SIG-M5 treated with dmso at 0.1 percent for 504 hours (cell line): ENCODE data around the gene REX1BD.
"Not testable (repeated sequence)": the region's sequence is repeated elsewhere in the genome, so short reads cannot be mapped to it uniquely, and the experiment has no call there.

Experiments used
- DNase-seq: peaks from one replicate; lab custom pipeline; 2025; ENCODE audit not compliant: unreplicated experiment; lab: John Stamatoyannopoulos, UW

The REX1BD gene

DNA sequence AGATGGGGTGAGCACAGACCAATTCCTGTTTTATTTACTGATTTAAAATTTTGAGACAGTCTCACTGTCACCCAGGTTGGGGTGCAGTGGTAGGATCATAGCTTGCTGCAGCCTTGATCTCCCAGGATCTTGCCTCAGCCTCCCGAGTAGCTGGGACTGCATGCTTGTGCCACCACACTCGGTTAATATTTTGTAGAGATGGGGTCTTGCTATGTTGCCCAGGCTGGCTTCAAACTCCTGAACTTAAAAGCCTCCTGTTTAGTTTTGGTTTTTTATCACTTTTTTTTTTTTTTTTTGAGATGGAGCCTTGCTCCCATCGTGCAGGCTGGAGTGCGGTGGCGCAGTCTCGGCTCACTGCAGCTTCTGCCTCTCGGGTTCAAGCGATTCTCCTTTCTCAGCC lies 12.2 kb upstream of the REX1BD start:
- no peak for DNase-seq

DNA sequence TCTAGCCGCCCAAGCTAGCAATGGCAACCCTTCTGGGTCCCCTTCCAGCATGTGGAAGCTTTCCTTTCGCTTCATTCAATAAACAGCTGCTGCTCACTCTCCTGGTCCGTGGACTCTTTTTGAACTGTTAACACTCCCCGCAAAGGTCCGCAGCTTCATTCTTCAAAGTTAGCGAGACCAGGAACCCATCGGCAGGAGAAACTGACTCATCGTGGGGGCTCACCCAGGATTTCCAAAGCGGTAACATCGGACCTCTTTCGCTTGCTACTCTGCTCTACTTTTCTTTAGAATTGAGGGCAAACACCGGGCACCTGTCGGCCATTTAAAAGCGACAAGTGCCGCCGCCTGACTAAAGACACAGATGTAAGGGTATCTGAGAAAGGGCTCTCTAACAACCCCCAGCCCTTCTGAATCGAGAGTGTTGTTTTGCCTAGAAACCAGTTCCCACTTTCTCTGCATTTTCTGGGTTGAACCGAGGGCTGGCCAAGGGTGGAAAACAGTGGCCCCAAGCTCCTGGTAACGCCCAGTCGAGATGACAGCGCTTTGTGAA lies 11.2 kb upstream of the REX1BD start:
- DNase-seq: no peak

DNA sequence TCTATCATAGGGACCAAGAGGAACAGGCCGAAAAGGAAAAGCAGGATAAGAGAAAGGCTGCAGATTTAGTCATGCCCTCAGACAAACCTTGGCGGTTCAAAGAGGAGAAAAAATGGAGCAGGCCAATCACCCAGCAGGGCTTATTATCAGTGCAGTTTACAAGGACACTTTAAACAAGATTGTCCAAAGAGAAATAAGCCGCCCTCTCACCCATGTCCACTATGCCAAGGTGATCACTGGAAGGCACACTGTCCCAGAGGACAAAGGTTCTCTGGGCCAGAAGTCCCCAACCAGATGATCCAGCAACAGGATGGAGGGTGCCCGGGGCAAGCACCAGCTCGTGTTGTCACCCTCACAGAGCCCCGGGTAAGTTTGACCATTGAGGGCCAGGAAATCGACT lies 8.3 kb upstream of the REX1BD start:
- DNase-seq: no peak

DNA sequence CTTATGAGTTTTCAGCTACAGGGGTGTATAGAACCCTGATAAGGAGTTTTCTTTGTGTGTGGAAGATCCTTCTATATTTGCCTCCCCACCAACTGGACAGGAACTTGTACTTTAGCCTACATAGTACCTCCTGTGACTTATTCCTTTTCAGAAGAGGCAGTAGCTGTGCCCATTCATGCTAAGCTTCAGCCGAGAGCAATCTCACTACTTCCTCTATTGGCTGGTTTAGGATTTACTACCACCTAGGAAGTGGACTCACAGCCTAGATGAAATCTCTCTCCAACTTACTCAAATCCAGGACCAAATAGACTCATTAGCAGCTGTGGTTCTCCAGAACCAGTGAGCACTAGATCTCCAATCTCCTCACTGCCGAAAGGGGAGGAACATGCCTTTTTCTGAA lies 2.3 kb upstream of the REX1BD start:
- DNase-seq: peak; percentile 63

DNA sequence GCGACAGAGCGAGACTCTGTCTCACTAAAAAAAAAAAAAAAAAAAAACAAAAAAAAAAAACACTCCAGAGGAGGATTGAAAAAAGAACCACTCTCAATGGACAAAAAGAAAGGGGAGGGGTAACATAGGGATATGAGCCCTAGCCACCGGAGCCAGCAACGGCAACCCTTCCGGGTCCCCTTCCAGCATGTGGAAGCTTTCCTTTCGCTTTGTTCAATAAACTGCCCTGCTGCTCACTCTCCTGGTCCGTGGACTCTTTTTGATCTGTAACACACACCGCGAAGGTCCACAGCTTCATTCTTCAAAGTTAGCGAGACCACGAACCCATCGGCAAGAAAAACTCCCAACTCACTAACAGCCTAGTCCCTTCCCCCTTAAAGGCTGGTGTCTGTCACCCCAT lies 1.0 kb upstream of the REX1BD start:
- DNase-seq: no peak

DNA sequence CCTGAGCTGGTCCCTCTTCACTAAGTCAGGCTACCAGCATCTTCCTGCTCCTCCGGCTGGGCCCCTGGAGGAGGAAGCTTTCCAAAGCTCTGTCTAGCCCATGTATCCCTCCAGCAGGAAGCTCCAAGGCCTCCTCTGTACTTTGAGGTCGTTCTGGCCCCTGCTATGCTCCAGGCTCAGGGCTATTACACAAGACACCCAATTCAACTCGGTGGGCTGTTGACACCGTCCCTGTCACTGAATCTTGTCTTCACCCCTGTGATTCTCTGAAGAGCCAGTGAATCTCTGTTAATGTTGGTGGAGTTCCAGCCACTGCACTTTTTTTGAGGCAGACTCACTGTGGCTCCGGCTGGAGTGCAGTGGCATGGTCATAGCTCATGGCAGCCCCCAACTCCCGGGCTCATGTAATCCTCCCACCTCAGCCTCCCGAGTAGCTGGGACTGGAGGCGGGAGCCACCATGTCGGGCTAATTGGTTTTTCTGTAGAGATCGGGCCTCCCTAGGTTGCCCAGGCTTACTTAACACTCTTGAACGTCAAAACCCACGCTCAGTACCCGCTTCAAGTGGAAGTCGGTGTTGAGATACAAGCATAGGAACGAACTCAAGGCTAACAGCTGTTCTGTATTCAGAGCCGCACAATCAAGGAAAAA lies 512 bp upstream of the REX1BD start:
- peak; percentile 40 for DNase-seq

DNA sequence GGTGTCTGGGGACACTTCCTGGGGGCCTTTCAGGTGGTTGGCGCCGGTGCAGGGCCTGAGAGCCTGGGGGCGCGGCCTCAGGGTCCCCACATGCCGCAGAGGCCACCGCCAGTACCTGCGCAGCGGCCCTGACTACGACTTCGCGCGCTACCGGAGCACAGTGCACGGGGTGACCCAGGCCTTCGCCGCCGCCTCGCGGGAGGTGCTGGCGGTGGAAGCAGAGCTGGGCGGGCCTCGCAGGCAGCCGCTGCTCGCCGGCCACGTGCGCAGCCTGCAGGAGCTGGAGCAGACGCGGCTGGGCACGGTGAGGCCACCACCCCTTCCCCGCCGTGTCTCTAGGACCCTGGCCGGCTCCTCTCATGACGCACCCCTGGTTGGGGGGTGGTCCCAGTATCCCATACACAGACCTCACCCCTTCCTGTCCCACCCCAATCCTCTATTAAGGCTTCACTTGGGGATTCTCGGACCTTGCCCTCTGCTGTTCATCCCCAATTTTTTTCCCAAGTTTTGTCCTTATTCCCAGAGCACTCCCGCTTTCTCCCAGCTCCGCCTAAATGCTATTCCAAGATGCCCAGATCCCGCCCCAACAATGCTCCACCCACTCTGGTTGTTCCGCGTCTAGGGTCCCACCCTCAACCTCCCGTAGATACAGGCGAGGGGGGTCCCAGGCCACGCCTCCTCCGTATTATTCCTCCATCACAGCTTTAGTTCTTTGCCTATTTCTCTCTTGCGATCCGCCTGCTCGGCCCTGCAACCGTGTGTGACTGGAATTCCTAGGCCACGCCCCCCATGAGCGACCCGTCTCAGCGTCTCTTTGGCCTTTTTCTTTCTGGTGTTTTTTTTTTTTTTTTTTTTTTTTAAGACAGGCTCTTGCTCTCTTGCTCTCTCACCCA lies 1.0 kb downstream of the REX1BD start:
- peak; percentile 69 for DNase-seq

DNA sequence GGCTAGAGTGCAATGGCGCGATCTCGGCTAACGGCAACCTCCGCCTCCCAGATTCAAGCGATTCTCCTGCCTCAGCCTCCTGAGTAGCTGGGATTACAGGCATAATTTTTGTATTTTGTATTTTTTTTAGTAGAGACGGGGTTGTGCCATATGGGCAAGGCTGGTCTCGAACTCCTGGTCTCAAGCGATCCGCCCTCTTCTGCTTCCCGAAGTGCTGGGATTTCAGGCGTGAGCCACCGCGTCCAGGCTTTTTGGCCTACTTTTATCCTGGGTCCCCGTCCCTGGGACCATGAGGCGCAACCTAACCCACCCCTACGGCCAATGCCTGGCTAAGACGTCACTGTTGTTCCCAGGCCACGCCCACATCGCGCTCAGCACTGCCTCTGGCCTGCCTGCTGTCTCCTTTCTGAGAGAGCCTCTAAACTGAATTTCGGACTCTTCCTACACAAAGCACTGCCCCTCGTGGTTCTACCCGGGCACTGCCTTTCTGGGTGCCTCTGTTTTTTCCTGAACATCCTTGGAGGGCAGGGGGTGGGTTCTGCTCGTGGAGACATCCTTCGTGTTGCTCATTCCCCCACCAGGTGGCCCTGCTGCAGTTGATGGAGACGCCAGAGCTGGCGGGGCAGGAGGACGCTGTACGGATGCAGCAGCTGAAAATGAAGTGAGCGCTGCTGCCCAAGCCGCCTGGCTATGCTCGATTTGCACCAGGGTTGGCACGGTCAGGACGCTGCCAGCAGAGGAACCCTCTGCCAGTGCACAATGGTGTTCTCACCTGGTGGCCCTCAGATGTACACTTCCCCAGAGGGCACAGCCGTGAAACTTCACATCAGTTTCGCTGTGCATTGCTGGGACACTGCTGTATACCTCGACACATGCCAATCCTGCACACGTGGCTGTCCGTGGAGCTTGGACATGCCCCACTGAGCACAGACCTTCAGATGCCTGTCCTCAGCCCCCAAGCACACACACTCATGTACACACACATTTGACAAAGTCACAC lies 2.0 kb downstream of the REX1BD start:
- peak; percentile 74 for DNase-seq

DNA sequence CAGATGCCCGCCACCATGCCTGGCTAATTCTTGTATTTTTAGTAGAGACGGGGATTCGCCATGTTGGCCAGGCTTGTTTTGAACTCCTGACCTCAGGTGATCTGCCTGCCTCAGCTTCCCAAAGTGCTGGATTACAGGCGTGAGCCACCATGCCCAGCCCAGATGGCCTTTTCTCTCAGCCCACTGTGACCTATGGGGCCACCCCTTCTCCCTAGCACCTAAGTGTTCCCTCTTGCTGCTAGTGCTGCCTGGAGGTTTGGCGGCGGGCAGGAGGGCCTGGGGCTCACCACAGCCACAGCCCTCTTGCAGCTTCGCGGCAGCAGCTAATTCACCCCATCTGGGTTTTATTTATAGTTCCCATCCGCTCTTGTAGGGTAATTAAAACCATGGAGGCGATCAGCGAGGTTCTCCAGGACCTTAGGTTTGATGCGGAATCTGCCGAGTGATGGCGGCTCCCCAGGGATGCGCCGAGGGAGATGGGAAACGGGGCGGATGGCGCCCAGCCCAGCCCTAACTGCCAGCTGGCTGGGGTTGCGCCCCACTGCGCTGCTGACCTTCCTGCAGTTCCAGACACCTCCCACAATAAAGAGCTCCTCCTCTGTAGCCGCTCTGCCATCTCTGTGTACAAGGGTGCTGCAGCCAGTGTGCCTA lies 3.3 kb downstream of the REX1BD start:
- no peak for DNase-seq

DNA sequence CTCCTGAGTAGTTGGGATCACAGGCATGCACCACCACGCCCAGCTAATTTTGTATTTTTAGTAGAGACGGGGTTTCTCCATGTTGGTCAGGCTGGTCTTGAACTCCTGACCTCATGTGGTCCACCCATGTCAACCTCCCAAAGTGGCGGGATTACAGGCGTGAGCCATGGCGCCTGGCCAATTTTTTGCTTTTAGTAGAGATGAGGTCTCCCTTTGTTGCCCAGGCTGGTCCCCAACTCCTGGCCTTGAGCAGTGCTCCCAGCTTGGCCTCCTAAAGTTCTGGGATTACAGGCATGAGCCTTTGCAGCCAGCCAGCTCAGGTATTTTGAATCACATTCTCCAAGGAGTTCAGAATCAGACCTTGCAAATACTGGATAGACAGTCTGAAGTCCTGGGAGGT lies 4.1 kb downstream of the REX1BD start:
- not testable (repeated sequence) for DNase-seq

DNA sequence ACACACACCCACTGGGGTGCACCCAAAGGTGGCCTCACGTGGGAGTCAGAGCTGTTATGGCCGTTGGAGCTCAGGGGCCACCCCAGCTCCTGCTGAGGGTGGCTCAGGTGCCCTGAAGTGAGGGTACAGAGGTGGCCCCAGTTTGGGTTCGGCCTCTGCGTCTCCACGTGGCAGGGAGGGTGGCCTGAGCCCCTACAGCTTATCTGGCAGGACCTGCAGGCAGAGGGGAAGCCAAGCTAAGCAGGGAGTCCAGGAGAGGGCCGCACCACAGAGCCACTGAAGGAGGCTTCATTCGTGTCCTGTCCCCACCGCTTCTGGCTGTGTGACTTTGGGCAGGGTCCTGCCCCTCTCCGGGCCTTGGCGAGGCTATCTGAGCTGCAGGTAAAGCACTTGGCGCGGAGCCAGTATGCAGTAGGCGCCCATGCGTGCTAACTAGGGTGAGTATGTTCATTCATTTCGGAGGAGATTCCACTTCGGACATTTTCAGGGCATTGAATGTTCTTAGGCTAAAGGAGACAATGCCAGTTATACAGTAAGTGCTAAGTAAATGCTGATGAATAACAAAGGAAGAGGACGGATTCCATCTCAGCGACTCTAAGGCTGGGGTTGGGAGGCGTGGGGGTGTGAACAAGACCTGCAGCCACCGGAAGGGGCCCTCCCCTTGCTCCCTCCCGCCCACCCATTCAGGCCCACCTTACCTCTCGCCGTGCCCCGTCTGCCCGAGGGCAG lies 4.9 kb downstream of the REX1BD start:
- no peak for DNase-seq

DNA sequence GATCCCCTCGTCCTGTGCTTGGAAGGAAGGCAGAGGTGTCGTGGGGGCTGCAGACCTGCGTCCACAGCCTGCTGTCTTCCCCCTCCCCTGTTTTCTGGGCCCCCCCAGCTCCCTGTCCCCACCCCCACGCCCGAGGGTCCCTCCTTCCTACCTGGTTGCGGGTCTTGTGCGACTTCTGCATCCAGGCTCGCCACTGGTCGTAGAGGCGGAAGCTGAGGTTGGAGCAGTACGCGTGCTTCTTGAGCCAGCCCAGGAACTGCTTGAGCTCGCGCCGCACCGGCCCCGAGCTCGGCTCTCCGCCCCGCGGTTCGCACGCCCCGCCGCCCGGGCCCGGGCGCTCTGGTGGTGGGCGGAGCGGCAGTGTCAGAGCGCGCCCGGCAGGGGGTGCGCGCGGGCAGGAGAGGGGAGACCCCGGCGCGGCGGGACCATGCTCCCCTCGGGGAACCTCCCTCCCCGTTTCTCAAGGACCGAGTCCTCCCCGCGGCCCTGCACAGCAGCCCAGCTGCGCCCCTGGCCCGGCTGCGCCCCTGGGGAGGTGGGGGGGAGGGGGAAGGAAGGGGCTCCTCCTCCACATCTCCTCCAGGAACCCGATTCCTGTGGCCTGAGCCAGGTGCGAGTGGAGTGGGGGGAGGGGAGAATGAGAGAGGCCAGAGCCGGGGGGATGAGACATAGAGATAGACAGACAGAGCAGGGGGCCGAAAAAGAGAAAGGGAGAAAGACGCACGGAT lies 5.7 kb downstream of the REX1BD start:
- DNase-seq: peak; percentile 56

DNA sequence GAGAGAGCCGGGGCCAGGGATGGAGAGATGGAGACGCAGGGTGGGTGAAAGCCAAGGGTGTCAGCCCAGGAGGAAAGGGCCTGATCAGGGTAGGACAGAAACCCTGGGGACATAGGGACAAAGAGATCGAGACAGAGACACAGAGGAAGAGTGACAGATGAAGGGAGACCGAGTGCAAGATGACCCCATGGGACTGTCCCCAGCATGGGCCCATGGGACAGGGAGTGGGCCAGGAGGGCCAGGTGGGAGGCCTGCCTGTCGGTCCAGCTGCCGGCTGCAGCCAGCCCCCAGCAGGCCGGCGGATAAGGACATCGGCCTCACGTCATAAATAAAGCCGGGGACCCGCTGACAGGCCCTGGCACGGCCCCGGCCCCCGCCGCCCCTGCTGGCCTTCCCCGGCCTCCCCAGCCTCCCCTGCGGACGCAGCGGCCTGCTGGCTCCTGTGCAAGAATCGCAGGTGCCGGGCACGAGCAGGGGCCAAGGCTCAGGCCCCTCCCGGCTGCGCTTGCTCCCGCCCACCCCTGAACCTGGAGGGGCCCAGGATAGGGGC lies 6.3 kb downstream of the REX1BD start:
- no peak for DNase-seq

DNA sequence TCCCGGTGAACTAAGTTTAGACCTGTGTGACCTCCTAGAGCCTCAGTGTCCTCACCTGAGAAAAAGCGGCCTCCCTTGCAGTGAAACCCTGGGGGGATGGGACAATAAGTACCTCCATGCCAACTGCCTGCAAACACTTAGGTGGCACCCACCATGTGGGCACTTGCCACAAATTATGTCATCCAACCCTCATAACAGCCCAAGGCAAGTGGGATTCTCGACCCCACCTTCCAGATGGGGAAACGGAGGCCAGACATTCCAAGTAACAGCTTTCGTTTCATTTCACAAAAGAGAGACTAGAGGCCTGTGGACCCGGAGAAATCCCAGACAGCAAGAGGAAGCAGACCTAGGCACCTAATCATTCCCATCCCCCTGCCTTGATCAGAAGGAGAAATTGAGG lies 6.9 kb downstream of the REX1BD start:
- DNase-seq: no peak

DNA sequence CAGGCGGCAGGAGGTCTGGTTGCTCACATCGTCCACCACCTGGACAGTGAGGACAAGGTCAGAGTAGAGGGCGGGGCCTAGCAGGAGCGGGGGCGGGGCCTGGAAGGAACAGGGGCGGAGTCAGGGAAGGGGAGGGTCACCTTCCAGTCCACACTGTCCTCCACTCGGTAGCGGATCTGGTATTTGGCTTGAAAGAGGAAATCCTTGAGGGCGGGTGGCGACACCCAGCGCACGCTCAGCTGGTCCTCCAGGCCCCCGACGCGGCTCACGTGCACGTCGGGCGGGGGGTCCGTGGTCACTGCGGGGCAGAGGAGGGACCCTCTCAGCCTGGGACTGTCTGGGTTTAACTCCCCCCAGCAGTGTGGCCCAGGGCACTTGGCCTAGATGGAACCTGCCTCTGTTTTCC lies 8.2 kb downstream of the REX1BD start:
- no peak for DNase-seq

DNA sequence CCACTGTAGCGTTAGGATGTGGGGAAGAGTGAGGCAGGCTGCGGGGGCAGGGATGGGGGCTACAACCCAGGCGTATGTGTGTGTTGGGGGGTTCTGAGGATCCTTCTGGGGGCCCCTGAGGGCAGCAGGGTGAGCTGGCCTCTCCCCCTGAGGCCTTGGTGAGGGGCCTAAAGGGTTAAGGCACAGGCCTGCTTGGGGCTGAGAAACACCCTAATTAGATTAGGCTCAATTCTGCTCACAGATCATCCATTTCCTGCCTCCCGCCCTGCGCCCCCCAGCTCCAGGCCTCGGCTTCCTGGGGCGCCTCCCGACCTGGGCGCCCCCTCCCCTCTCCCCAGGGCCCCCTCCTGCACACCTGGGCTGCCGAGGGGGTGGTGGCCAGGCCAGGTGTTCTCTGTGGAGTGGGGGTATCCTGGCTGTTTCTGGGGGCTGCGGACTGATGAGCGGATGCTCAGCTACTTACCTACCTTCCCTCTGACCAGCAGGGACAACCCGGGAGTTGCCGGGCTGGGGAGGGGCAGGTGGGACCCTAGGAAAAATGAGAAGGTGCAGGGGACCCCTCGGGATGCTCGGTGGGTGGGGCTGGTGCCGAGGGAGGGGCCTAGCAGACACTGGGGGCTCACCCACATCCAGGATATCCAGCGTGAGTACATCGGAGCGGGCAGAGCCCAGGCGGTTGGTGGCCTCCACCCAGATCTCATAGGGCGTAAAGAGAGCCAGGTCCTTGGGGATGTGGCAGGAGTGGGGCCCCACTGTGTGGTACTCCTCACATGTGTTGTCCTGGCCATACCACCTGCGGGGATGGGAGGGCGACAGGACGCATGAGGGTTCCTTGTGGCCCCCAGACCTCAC lies 9.4 kb downstream of the REX1BD start:
- no peak for DNase-seq

DNA sequence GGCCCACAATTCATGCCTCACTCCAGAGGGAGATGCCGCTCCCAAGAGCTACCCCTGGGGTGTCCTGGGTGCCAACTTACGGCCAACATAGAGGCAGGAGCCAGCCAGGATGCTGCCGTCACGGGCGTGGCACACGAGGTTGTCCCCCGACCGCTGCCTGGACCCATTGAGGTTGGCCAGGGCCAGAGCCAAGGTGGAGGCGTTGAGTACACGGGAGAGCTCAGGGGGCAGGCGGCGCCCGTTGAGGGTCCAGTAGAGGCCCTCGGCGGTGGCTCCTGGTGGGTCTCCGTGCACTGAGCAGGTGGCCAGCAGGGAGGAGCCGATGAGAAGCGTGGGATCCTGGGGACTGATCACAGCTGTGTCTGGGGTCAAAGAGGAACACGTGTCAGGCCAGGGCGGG lies 10.9 kb downstream of the REX1BD start:
- no peak for DNase-seq
